ENCODE data around the gene GAN.
"Not testable (repeated sequence)": the region's sequence is repeated elsewhere in the genome, so short reads cannot be mapped to it uniquely, and the experiment has no call there.

GAN gene

DNA sequence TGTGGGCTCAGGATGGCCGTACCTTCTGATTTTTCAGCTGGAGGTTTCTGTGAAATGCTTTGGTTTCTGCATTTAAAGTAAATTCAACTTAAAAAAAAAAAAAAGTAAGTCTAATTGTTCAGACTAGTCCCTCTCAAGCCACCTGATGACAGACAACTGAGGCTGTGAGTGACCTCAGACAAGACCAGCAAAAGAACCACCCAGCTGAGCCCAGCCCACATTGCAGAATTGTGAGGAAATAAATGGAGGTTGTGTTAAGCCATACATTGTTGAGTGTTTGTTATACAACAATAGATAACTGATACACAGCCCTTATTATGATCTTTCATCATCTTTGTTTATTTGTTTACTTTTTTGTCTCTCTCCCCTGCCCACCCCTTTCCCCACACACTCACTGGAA is 85.1 kb downstream of the GAN start:
- DNase-seq (ENCODE audit: low read depth, low spot score): no peak

- no peak for DNase-seq (ENCODE audit: low read depth, low spot score)
Observed at GRCh38 chr16:81401035-81401950, 86.5 kb downstream of the GAN start.

GRCh38 chr16:81403208-81403600 is 88.4 kb downstream of the GAN start:
- no peak for DNase-seq (ENCODE audit: low read depth, low spot score)

DNA sequence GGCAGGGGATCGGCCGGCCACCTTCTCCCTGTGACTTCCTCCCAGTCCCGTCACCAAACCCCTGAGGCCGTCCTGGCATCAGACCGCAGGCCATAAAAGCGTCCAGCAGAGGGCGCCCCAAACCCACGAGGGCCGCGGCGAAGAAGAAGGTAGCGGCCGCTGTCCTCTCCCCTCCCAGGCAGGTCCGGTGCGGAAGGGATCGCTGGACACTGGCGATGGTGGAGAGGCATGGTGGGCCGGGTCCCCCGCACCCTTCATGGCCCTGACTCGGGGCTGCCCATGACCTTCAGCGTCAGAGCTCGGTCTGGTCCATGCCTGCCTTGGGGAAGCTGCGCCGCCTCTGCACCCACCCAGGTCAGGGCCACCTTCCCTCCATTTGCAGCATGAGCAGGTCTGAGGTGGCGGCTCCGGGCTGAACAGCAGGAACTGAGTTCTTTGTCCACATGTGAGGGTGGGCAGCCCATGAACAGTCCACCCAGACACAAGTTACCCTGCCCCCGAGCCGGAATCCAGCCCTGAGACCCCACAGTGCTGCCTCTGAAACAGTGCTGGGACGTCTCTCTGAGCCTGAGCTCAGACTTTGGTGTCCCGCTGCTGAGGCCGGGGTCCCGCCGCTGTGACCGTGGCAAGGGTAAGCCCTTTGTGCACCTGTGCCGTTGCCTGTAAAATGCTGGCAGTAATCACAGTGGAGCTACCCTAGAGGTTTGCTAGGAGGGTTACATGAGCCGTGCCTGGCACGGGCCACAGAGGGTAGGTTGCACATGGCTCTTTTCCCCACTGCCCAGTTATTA is 89.0 kb downstream of the GAN start:
- DNase-seq (ENCODE audit: low read depth, low spot score): peak; percentile 64

- DNase-seq (ENCODE audit: low read depth, low spot score): not testable (repeated sequence)
Observed at GRCh38 chr16:81405002-81405401, 90.2 kb downstream of the GAN start.

DNA sequence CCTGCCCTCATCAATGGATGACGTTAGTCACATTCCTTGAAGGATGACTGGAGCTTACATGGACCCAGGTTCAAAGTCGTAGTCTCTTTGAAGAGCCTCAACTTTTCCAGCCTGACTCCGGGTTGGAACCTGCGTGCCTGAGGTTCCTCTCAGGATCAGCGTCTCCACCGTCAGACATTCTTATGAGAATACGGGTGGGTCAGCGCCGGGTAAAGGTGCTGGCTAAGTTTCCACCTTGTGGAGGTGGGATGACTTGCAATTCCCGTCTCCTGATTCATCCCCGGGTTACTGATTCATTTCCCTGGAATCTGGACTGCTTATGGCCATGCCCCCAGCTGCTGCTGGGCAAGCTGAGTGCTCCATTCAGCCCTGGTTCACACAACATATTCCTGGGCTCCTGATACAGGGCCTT is 90.9 kb downstream of the GAN start:
- no peak for DNase-seq (ENCODE audit: low read depth, low spot score)

DNA sequence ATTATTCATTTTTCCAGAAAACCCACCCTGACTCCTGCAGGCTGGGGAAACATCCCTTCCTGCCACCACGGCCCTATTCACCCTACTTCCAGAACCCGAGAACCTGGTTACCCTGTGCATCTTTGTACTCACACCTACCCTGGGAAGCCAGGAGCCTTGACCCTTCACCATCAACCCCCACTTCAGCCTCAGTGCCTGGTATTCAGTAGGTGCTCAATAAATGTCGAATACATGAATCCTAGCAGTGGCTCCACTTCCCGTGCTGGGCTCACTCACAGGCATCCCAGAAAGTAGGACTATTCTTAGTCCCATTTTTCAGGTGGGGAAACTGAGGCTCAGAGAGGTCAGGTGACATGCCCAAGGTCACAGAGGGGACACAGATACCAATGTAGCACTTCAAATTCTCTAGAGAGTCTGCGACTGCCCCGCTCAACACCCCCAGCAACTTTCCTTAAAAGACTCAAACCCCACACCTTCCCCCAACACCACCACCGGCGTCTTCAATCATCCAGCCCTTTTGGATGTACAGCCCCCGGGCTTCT is 93.7 kb downstream of the GAN start:
- no peak for DNase-seq (ENCODE audit: low read depth, low spot score)

DNA sequence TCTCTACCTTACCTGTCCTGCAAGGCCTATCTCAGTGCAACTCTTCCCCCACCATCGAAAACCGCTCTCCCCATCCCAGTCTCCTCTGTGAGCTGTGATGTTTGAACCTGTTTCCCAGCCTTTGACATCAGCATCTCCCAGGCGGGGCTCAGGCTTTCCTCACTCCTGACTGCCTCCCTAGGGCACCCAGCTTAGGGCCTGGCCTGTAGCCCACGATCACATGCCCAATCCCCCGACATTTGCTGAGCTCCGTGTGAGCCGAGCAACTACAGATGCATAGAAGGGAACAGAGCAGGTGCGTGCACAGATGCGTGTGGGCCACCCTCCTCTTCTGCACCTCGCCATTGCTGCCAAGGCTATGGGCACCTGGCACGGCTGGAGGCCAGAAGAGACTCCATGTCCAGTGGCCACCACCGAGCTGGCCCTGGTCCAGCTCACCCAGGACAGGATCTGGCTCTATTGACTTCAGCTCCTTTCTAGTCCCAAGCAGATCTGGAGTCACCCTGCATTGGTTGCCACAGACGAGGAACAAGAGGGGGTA is 94.3 kb downstream of the GAN start:
- DNase-seq (ENCODE audit: low read depth, low spot score): no peak

GRCh38 chr16:81410643-81411293 is 96.0 kb downstream of the GAN start:
- DNase-seq (ENCODE audit: low read depth, low spot score): no peak

DNA sequence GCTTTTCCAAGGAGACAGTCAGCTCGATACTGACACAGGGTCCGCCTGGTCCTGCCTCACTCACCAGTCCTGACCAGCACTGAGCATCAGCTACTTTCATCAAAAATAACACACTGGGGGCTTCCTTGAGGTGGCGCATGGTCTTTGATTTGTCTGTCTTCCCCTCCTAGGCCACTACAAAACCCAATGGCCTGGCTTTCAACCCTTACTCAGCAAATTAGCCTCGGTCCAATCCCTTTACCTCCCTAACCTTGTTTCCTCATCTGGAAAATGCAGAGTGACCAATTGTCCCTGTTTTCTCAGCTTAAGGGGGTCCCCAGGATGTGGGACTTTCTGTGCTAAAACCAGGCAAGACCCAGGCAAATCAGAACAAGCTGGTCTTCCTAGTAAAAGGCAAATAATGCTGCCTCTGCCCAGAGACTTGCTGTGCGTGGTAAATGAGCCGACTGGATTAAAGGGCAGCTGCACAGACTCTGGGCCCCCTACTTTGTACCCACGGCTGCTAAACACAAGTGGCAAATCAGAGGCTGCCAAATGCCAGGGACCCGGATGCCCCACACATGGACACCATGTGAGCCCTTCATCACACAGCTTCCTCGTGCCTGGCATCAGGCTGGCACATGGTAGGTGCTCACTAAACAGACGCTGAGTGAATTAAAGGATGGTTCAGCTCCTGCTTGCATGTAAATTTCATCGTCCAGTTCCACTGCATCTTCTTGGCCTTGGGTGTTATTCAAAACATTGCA is 98.7 kb downstream of the GAN start:
- DNase-seq (ENCODE audit: low read depth, low spot score): no peak

DNA sequence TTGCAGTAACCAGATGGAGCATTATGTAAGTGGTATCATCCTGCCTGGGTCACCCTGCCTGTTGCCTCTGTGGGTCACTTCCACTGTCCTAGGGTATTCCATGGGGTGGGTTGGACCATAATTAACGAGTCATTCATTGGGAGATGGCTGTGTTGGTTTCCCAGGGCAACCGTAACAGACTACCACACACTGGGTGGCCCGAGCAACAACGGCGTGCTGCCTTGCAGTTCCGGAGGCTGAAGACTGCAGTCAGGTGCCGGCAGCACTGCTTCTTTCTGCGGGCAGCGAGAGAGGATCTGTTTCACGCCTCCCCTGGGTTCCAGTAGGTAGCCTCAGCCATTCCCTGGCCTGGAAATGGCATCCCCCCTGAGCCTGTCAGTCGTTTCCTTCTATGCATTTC is 101.0 kb downstream of the GAN start:
- no peak for DNase-seq (ENCODE audit: low read depth, low spot score)

GRCh38 chr16:81416749-81417148 is 102.0 kb downstream of the GAN start:
- DNase-seq (ENCODE audit: low read depth, low spot score): no peak

- DNase-seq (ENCODE audit: low read depth, low spot score): no peak
Observed at GRCh38 chr16:81417210-81417609, 102.4 kb downstream of the GAN start.

DNA sequence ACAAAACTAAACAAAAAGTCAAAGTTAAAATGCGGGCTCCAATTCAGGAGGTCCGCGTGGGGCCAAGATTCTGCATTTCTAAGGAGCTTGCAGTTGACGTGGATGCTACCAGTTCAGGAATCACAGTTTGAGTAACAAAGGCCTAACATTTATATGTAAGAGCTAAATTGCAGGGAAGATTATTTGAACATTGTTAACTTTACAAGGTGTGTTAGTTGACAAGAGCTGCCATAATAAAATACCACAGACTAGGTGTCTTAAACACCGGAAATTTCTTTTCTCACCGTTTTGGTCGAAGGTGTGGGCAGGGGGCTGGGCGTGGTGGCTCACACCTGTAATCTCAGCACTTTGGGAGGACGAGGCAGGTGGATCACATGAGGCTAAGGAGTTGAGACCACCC is 105.0 kb downstream of the GAN start:
- DNase-seq (ENCODE audit: low read depth, low spot score): no peak

DNA sequence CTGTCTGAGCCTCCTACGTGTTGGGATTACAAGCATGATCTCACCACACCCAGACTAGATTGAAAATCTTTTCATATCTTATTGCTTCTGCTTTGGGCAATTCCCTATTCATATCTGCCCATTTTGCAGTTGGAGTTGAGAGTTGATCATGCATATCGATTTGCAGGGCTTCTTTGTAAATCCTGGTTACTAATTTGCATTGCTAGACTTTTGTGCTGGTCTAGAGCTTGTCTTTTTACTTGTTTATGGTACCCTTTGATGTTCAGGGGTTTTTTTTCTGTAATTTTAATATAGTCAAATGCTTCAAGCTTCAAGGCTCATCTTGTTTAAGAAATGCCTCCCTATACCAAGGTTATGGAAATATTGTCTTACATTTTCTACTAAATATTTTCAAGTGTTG is 106.4 kb downstream of the GAN start:
- no peak for DNase-seq (ENCODE audit: low read depth, low spot score)

- DNase-seq (ENCODE audit: low read depth, low spot score): no peak
Observed at GRCh38 chr16:81421536-81421935, 106.8 kb downstream of the GAN start.

DNA sequence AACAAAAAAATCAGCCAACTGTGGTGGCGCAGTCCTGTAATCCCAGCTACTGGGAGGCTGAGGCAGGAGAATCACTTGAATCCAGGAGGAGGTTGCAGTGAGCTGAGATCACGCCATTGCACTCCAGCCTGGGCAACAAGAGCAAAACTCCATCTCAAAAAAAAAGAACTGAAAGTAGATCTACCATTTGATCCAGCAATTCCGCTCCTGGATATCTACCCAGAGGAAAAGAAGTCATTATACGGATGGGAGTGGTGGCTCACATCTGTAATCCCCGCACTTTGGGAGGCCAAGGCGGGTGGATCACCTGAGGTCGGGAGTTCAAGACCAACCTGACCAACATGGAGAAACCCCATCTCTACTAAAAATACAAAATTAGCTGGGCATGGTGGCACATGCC is 107.4 kb downstream of the GAN start:
- not testable (repeated sequence) for DNase-seq (ENCODE audit: low read depth, low spot score)

DNA sequence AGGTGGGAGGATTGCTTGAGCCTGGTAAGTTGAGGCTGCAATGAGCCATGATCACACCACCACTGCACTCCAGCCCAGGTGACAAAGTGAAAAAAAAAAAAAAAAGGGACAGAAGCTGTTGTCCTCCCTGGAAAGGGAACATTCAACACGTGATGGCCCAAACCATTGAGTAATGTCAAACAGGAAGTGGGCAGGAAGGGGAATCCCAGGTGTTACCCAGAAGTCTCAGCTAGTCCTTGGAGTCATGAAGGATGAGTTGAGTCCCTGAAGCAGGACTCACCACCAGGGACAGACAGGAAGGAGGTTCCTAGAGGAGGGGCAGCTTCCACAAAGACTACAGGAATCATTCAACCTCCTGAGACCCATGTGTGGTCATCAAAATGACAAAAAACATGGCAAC is 110.0 kb downstream of the GAN start:
- no peak for DNase-seq (ENCODE audit: low read depth, low spot score)

DNA sequence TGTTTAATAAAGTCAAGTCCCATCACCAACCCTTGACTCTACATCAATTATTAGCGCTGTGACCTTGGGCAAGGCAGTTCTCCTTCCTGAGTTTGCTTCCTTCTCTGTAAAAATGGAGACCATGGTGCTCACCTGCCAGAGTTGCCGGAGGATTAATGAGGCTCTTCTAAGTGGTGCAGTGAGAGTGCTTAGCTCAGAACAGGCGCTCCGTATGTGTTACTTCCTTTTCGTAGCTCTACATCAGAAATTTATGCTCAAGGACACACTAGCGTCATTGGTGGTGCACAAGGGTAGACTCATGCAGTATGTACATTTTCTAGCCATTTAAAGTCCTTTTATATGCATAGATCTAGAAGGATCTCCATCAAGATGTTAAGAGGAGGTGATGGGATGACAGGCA is 112.5 kb downstream of the GAN start:
- no peak for DNase-seq (ENCODE audit: low read depth, low spot score)

DNA sequence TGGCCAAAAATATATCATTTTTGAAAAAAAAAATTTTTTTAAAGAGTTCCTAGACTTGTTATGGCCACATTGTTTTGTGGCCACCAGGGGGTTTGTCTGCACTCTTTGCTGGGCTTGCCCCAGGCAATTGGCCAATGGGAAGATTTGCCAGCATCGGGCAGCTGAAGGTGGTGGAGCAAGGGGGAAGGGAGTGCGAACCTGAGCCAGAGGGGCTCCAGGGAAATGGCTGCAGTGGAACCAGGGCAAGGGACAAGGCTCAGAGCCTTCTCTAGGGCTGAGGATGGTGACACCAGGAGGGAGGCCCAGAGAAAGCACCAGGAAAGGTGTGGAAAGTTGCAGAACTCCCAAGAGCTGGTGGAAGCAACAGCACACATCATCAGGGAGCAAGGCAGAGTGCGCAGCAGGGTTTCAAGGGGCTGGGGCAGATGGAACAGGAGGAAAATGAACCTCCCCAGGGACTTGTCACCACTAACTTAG is 114.3 kb downstream of the GAN start:
- no peak for DNase-seq (ENCODE audit: low read depth, low spot score)

Data from activated CD4-positive, CD25-positive, alpha-beta regulatory T cell treated with anti-CD3 and anti-CD28 coated beads, Interleukin-2, amount 50 U/mL, for 16 hours (primary cell).